ENCODE measurements around the gene KCNG4.

Gene KCNG4

GRCh38 chr16:84194018-84194417 lies 45.8 kb downstream of the KCNG4 start:
- no peak for DNase-seq (ENCODE audit: low read depth in 1 of 2, low spot score in 1 of 2)
- in situ Hi-C loops (cut with HindIII; ENCODE audit: low pct_unique_long_range_greater_than_20kb, low sequenced_read_pairs) = no loop called here
- no peak for TF ChIP-seq JUND (IDR thresholded peaks at IDR 0.05; ENCODE audit: low read depth)

GRCh38 chr16:84193480-84193879 lies 46.3 kb downstream of the KCNG4 start:
- TF ChIP-seq JUND (IDR thresholded peaks at IDR 0.05; ENCODE audit: low read depth) = no peak
- no peak for DNase-seq (ENCODE audit: low read depth in 1 of 2, low spot score in 1 of 2)
- in situ Hi-C loops (cut with HindIII; ENCODE audit: low pct_unique_long_range_greater_than_20kb, low sequenced_read_pairs) = no loop called here

GRCh38 chr16:84191466-84191865 lies 48.3 kb downstream of the KCNG4 start:
- no peak for TF ChIP-seq JUND (IDR thresholded peaks at IDR 0.05; ENCODE audit: low read depth)
- no peak for DNase-seq (ENCODE audit: low read depth in 1 of 2, low spot score in 1 of 2)
- in situ Hi-C loops (cut with HindIII; ENCODE audit: low pct_unique_long_range_greater_than_20kb, low sequenced_read_pairs) = no loop called here

GRCh38 chr16:84190731-84191388 lies 49.0 kb downstream of the KCNG4 start, which contains the start of gene ADAD2:
Gene ADAD2 (plus strand): TSS chr16:84191157. CDS start chr16:84191231, 74 bp downstream.
- DNase-seq (ENCODE audit: low read depth in 1 of 2, low spot score in 1 of 2) = peak in 1 of 2 experiments; percentile 67
- TF ChIP-seq JUND (IDR thresholded peaks at IDR 0.05; ENCODE audit: low read depth) = no peak
- in situ Hi-C loops (cut with HindIII; ENCODE audit: low pct_unique_long_range_greater_than_20kb, low sequenced_read_pairs) = no loop called here

- in situ Hi-C loops (cut with HindIII; ENCODE audit: low pct_unique_long_range_greater_than_20kb, low sequenced_read_pairs) = no loop called here
- TF ChIP-seq JUND (IDR thresholded peaks at IDR 0.05; ENCODE audit: low read depth) = no peak
- DNase-seq (ENCODE audit: low read depth in 1 of 2, low spot score in 1 of 2) = peak; percentile 97 to 98
Observed at GRCh38 chr16:84186685-84187437, 53.0 kb downstream of the KCNG4 start, which contains the start of gene TAF1C. Gene TAF1C (minus strand): TSS chr16:84187057. CDS start chr16:84184988, 2,069 bp downstream.

GRCh38 chr16:84184775-84185174 lies 55.0 kb downstream of the KCNG4 start:
- in situ Hi-C loops (cut with HindIII; ENCODE audit: low pct_unique_long_range_greater_than_20kb, low sequenced_read_pairs) = no loop called here
- TF ChIP-seq JUND (IDR thresholded peaks at IDR 0.05; ENCODE audit: low read depth) = no peak
- no peak for DNase-seq (ENCODE audit: low read depth in 1 of 2, low spot score in 1 of 2)

GRCh38 chr16:84183911-84184591 lies 55.8 kb downstream of the KCNG4 start:
- in situ Hi-C loops (cut with HindIII; ENCODE audit: low pct_unique_long_range_greater_than_20kb, low sequenced_read_pairs) = no loop called here
- TF ChIP-seq JUND (IDR thresholded peaks at IDR 0.05; ENCODE audit: low read depth) = no peak
- no peak for DNase-seq (ENCODE audit: low read depth in 1 of 2, low spot score in 1 of 2)

- no peak for DNase-seq (ENCODE audit: low read depth in 1 of 2, low spot score in 1 of 2)
- no peak for TF ChIP-seq JUND (IDR thresholded peaks at IDR 0.05; ENCODE audit: low read depth)
- in situ Hi-C loops (cut with HindIII; ENCODE audit: low pct_unique_long_range_greater_than_20kb, low sequenced_read_pairs) = no loop called here
Observed at GRCh38 chr16:84183572-84183875, 56.3 kb downstream of the KCNG4 start.

- in situ Hi-C loops (cut with HindIII; ENCODE audit: low pct_unique_long_range_greater_than_20kb, low sequenced_read_pairs) = no loop called here
- no peak for DNase-seq (ENCODE audit: low read depth in 1 of 2, low spot score in 1 of 2)
- TF ChIP-seq JUND (IDR thresholded peaks at IDR 0.05; ENCODE audit: low read depth) = no peak
Observed at GRCh38 chr16:84182680-84183571, 56.9 kb downstream of the KCNG4 start.

- TF ChIP-seq JUND (IDR thresholded peaks at IDR 0.05; ENCODE audit: low read depth) = no peak
- DNase-seq (ENCODE audit: low read depth in 1 of 2, low spot score in 1 of 2) = no peak
- in situ Hi-C loops (cut with HindIII; ENCODE audit: low pct_unique_long_range_greater_than_20kb, low sequenced_read_pairs) = no loop called here
Observed at GRCh38 chr16:84182104-84182503, 57.7 kb downstream of the KCNG4 start.

GRCh38 chr16:84181144-84181915 lies 58.5 kb downstream of the KCNG4 start:
- in situ Hi-C loops (cut with HindIII; ENCODE audit: low pct_unique_long_range_greater_than_20kb, low sequenced_read_pairs) = no loop called here
- no peak for TF ChIP-seq JUND (IDR thresholded peaks at IDR 0.05; ENCODE audit: low read depth)
- no peak for DNase-seq (ENCODE audit: low read depth in 1 of 2, low spot score in 1 of 2)

Measured in T47D (cell line).